Thoracic aorta (tissue), 2 donors: Measurements from ENCODE around the gene ARMC2. TPM values are rescaled to one million over a fixed set of nuclear protein-coding genes. Genes with fewer than 3 reads are reported as not detected.

Experiments used
- ATAC-seq: fragments of 150-250 bp; one replicate; pipeline ENCODE4 v1.8.0; 2017; ENCODE audit warnings: low read depth; ENCODE audit not compliant: insufficient number of reproducible peaks, low FRiP score
- DNase-seq: peaks from one replicate; pipeline ENCODE4 v3.0.0-alpha.2; 2020; ENCODE audit warnings: low spot score
- H3K27ac ChIP-seq, 2 donors: fragments of 200-600 bp; sonication (generic); 1 replicate in 1 of 2; 2 replicates in 1 of 2; pipeline ENCODE4 v1.5.1; 2016; ENCODE audit warnings: mild to moderate bottlenecking in 2 of 2, moderate library complexity in 2 of 2
- H3K27me3 ChIP-seq: fragments of 200-600 bp; sonication (generic); replicated peaks from 2 replicates; pipeline ENCODE4 v1.6.0; 2016; ENCODE audit warnings: mild to moderate bottlenecking; ENCODE audit not compliant: insufficient read depth
- H3K36me3 ChIP-seq: fragments of 200-600 bp; sonication (generic); one replicate; pipeline ENCODE4 v1.5.1; 2016
- H3K4me1 ChIP-seq, 2 donors: fragments of 200-600 bp; sonication (generic); 1 replicate in 1 of 2; 2 replicates in 1 of 2; pipeline versions ENCODE4 v1.5.1 to v1.6.0; 2016; ENCODE audit warnings: low read depth in 2 of 2, mild to moderate bottlenecking in 1 of 2; ENCODE audit not compliant: control insufficient read depth in 1 of 2
- H3K4me3 ChIP-seq: fragments of 200-600 bp; sonication (generic); 2 replicates; pipeline ENCODE4 v1.5.1; 2016; ENCODE audit warnings: mild to moderate bottlenecking
- H3K9me3 ChIP-seq: fragments of 200-600 bp; sonication (generic); 2 replicates; pipeline ENCODE4 v1.5.1; 2016
- total RNA-seq, 2 donors: library from RNA; depleted of rRNA; stranded (reverse); fragments of >200 nt; gene quantifications; one replicate each; pipeline versions ENCODE4 v1.1.0 to v1.2.3, GENCODE V29; 2016
- TF ChIP-seq, protein P1 (sequence below): fragments of 200-600 bp; sonication (generic); IDR thresholded peaks from one replicate; pipeline ENCODE4 v1.5.1; 2019; ENCODE audit warnings: antibody characterized with exemption

ARMC2 gene
- total RNA-seq, 2 donors from 2014 or later, result 11.5 to 22.5 TPM

DNA sequence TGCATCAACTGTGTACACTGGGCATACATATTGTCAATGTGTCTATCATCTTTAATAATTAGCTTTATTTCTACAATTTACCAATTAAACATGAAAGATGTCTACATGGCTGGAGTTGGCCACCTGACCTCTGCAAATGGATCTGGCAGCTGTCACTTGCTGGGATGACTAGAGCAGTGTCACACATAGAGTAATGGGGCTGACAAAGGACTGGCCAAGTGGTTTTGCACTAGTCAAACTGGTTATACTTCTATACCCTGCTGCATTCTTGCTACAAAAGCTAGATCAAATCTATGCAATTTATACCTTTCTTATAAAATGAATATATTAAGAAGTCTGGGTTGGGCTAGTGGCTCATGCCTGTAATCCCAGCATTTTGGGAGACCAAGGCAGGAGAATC is 147.1 kb downstream of the ARMC2 start:
- H3K27me3 ChIP-seq, result no peaks in the 10 kb centered on the region
- ATAC-seq (no peak), DNase-seq (no peak)
- TF ChIP-seq, protein P1, sequence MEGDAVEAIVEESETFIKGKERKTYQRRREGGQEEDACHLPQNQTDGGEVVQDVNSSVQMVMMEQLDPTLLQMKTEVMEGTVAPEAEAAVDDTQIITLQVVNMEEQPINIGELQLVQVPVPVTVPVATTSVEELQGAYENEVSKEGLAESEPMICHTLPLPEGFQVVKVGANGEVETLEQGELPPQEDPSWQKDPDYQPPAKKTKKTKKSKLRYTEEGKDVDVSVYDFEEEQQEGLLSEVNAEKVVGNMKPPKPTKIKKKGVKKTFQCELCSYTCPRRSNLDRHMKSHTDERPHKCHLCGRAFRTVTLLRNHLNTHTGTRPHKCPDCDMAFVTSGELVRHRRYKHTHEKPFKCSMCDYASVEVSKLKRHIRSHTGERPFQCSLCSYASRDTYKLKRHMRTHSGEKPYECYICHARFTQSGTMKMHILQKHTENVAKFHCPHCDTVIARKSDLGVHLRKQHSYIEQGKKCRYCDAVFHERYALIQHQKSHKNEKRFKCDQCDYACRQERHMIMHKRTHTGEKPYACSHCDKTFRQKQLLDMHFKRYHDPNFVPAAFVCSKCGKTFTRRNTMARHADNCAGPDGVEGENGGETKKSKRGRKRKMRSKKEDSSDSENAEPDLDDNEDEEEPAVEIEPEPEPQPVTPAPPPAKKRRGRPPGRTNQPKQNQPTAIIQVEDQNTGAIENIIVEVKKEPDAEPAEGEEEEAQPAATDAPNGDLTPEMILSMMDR, result no peak
- H3K36me3 ChIP-seq, result peaks cover 42% of the 10 kb centered on the region
- no peaks in the 10 kb centered on the region for H3K9me3 ChIP-seq
- no peak overlapping the region for H3K4me3 ChIP-seq
- H3K4me1 ChIP-seq, result peaks cover 0 to 6% of the 10 kb centered on the region in 2 donors
- no peak overlapping the region for H3K27ac ChIP-seq

DNA sequence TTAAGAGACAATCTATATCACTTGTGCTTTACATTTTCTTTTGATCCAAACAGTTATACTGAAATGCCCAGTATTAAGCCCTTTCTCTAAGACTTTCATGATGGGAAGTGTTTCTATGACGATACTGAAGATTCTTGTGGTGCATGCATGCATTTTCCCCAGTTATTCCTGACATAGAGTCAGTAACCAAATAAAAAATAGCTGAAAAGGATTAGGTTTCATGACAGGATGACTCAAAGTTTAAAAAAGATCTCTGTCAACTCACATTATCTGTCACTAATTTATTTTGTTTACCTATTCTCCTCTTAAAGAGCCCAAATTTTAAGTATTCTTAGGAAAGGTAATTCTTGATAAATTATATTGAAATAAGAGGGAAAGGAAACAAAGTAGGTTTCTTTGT is 148.0 kb downstream of the ARMC2 start:
- TF ChIP-seq, protein P1, result no peak
- peaks cover 36% of the 10 kb centered on the region for H3K36me3 ChIP-seq
- H3K27me3 ChIP-seq, result no peaks in the 10 kb centered on the region
- ATAC-seq (no peak), DNase-seq (no peak)
- no peak overlapping the region for H3K4me3 ChIP-seq
- H3K9me3 ChIP-seq, result no peaks in the 10 kb centered on the region
- H3K4me1 ChIP-seq, result peaks cover 3 to 11% of the 10 kb centered on the region in 2 donors
- H3K27ac ChIP-seq, result no peak overlapping the region

GRCh38 chr6:108998485-108998884 is 150.3 kb downstream of the ARMC2 start:
- H3K4me1 ChIP-seq, result peaks cover 22 to 28% of the 10 kb centered on the region in 2 donors
- no peak for DNase-seq
- TF ChIP-seq, protein P1, result no peak
- peaks cover 24% of the 10 kb centered on the region for H3K36me3 ChIP-seq
- no peaks in the 10 kb centered on the region for H3K27me3 ChIP-seq
- no peaks in the 10 kb centered on the region for H3K9me3 ChIP-seq
- no peak overlapping the region for H3K4me3 ChIP-seq
- no peak overlapping the region for H3K27ac ChIP-seq
- no peak for ATAC-seq

DNA sequence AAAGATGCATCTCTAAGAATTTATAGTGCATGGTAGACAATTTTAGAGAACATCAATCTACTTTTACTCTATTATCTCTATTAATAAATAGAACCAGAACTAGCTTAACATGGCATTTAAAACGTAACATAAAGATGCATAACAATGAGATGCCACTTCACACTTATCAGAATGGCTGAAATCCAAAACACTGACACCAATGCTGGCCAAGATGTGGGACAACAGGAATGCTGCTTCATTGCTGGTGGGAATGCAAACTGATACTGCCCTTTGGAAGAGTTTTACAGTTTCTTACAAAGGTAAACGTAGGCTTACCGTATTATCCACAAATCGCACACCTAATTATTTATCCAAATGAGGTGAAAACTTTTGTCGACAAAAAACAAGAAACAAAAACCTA is 151.2 kb downstream of the ARMC2 start:
- Histone ChIP-seq H3K4me1 (peaks cover 25 to 28% of the 10 kb centered on the region in 2 donors), H3K27ac (no peak overlapping the region), H3K9me3 (no peaks in the 10 kb centered on the region), H3K36me3 (peaks cover 19% of the 10 kb centered on the region), H3K4me3 (no peak overlapping the region), H3K27me3 (no peaks in the 10 kb centered on the region)
- TF ChIP-seq, protein P1, result no peak
- DNase-seq (no peak), ATAC-seq (no peak)

DNA sequence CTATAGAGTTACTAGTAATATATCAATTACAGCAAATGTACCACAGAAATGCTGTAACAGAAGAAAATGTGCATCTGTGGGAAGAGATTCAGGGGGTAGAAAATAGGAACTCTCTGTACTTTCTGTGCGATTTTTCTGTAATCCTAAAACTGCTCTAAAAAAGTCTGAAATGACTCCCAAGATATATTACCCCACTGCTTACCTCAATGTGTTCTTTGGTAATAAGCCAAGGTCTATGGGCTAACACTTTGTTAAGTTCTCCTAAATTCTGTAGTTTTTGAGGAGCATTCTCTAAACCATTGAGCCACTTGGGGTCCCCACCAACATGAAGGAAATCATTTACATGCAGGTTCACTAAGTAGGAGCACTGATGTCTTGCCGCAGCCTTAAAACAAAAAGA is 152.1 kb downstream of the ARMC2 start:
- peaks cover 25 to 28% of the 10 kb centered on the region in 2 donors for H3K4me1 ChIP-seq
- no peaks in the 10 kb centered on the region for H3K9me3 ChIP-seq
- ATAC-seq (no peak), DNase-seq (no peak)
- no peaks in the 10 kb centered on the region for H3K27me3 ChIP-seq
- H3K4me3 ChIP-seq, result no peak overlapping the region
- TF ChIP-seq, protein P1, result no peak
- peaks cover 19% of the 10 kb centered on the region for H3K36me3 ChIP-seq
- no peak overlapping the region for H3K27ac ChIP-seq
